Epithelial cell of esophagus (primary cell): ENCODE data around the gene ARF1.

ENCODE experiments used
- DNase-seq: peaks from one replicate; pipeline ENCODE4 v3.0.0; 2010; ENCODE audit warnings: low read depth
- H3K4me3 ChIP-seq: 2 replicates; pipeline ENCODE4 v1.5.1; 2011; ENCODE audit warnings: mild to moderate bottlenecking, low read length, control low read depth
- TF ChIP-seq, protein P1 (sequence below): IDR thresholded peaks from 2 replicates; pipeline ENCODE4 v1.5.1; 2011; ENCODE audit warnings: low read depth, mild to moderate bottlenecking, low read length, control low read depth, inconsistent platforms; ENCODE audit not compliant: insufficient read depth; ENCODE audit errors: missing control alignments

Gene ARF1

DNA sequence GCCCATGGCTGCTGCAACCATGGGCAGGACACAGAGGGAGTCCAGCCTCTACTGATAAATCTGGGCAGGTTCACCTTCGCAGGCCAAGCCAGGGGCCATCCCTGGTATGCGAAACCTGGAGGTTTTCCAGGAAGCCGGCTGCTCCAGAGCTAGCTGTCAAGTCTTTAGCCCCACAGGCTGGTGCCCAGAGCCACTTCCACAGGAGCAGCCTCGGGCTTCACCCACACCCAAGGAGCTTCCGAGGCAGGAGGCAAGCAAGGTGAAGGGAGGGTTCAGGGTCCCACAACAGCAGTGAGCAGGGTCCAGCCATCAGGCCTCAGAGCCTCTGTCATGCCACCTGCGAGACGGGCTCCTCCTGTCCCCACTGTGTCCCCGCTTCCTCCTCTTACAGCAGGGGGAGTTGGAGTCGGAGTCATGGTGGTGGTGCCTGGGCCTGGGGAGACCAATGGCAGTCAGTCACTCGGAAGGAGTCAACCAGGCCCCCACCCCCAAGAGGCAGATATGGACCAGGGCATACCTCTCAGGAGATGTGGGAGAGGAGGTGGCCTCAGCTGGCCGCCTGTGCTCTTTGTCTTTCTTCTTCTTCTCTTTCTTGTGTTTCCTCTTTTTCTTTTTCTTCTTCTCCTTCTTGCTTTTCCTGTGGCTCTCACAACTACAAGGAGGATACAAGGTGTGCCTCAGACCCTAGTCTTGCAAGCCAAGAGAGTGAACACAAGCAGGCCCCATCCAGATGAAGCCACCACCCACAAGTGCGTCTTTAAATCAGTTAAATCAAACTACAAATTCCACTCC lies 18.5 kb downstream of the ARF1 start:
- DNase-seq: no peak
- TF ChIP-seq, protein P1, sequence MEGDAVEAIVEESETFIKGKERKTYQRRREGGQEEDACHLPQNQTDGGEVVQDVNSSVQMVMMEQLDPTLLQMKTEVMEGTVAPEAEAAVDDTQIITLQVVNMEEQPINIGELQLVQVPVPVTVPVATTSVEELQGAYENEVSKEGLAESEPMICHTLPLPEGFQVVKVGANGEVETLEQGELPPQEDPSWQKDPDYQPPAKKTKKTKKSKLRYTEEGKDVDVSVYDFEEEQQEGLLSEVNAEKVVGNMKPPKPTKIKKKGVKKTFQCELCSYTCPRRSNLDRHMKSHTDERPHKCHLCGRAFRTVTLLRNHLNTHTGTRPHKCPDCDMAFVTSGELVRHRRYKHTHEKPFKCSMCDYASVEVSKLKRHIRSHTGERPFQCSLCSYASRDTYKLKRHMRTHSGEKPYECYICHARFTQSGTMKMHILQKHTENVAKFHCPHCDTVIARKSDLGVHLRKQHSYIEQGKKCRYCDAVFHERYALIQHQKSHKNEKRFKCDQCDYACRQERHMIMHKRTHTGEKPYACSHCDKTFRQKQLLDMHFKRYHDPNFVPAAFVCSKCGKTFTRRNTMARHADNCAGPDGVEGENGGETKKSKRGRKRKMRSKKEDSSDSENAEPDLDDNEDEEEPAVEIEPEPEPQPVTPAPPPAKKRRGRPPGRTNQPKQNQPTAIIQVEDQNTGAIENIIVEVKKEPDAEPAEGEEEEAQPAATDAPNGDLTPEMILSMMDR: no peak
- H3K4me3 ChIP-seq: no peak overlapping the region

DNA sequence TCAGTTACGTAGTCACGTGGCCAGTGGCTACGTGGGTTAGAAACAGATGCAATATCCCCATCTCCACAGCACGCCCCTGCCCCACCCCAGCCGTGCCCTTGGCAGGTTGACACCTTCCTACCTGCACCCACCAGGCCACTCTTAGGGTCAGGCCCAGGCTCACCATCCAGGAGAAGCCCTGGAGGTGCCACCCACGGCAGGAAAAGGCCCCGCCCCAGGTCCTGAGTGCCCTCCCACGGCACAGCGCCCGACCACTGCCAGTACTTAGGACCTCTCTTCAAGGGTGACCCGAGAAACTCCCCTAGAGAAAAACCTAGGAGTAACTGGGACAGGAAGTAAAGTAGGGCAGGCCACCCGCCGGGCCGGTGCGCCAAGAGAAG lies 19.1 kb downstream of the ARF1 start:
- TF ChIP-seq, protein P1: no peak
- H3K4me3 ChIP-seq: peak overlapping the region; percentile 76
- no peak for DNase-seq

DNA sequence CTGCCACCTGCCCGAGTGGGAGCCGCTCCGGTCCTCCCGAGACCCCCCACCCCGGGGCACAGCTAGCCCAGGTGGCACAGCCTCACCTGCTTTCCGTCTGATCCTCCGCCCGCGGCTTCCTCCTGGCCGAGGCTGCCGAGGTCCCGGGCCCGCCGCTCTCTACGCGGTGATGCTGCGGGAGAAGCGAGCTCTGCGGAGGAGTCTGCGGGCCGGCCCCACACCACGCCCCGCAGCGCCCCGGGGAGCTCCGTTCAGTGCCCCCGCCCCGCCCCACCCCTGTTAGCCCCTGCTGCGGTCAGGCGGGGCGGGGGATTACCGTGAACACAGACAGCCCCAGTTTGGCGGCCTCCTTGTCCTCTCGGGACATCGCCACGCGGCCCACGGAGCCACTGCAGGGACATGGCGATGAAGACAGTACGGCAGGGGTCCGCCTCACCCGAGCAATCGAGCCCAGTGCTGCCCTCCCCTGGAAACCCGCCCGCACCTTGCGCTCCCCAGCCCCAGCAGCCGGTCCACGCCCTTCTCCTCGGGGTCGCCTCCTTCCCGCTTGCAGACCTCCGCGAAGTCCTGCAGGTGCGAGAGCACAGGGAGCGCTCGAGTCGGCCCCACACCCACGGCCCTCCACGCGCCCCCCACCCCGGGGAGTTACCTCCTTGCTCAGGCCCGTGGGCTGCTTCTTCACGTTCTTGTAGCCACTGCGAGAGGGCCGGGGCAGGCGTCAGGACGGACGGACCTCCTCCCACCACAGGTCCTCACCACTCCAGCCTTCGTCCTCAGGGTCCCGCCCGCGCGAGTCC lies 19.7 kb downstream of the ARF1 start:
- TF ChIP-seq, protein P1: peak; percentile 26
- H3K4me3 ChIP-seq: peak overlapping the region; percentile 76
- DNase-seq: peak; percentile 57

DNA sequence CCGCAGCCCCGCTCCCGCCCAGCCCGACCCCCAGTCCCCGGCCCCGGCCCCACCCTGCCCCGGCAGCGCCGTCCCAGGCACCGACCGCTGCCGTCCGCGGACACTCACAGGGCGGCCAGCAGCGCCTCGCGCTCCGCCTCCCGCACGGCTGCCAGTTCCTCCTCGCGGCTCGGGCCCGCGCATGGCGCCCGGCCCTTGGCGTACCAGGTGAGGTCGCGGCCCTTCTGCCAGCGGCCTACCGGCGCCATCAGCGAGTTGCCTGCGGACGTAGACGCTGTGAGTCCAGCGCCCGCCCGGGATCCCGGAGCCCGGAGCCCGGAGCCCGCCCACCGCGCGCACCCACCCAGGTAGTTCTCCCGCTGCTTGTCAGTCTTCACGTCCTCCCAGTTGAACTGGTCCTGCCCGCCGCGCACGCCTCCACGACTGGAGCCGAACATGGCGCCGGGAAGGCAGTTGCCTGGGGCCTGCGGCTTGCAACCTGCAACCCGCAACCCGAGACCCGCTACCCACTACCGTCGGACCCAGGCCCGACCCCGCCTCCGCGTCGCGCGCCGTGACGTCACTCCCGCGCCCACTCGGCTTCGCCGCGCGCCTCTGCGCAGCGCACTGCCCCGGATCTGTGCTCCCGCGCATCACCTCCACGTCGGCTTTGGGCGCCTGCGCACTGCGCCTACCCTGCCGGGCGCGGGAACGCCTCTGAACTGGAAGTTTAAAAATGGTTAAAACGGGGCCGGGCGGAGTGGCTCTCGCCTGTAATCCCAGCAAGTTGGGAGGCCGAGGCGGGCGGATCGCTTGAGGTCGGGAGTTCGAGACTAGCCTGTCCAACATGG lies 20.5 kb downstream of the ARF1 start, which contains the start of gene C1orf35:
C1orf35 (minus strand) TSS at position 535 of the 830 bp plus-strand sequence; CDS start at position 437, 98 bp downstream.
- peak within 1 kb of the TSS; percentile 76 for H3K4me3 ChIP-seq
- TF ChIP-seq, protein P1: no peak

DNA sequence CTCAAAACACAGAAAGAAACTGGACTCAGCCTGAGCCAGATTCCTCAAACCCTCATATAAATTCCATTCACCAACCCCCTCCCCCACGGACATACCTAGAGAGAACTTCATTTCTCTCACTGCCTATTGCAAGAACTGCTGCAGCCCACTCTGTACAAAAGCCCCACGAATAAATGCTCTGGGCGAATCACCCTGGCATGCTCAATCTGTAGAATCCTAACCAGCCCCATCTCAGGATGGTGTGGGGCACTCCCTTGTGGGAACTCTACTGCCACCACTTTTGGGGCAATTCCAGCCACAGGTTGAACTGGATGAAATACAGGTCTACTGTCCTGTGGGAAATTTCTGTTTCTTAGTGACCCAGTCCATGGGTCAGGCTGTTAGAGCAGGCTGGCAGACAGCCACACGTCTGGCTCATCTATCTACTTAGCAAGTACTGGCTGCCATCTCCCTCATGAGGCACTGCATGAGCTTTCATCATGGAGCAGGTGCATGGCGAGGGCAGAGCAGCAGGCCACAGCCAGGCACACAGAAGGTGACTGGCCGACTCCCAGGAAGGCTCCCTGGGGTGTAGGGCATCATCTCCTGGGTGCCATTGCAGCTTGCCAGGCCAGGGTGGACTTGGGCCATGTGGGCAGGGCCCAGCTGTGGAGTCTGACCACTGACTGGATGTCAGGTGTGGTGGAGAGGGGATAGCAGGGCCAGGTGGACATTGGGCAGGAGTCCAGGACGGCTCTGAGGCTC lies 22.2 kb downstream of the ARF1 start:
- TF ChIP-seq, protein P1: no peak
- DNase-seq: no peak
- no peak overlapping the region for H3K4me3 ChIP-seq

More for the DNA sequence above, 20.5 kb downstream of the ARF1 start, which contains the start of gene C1orf35:
- peak; percentile 93 for DNase-seq

DNA sequence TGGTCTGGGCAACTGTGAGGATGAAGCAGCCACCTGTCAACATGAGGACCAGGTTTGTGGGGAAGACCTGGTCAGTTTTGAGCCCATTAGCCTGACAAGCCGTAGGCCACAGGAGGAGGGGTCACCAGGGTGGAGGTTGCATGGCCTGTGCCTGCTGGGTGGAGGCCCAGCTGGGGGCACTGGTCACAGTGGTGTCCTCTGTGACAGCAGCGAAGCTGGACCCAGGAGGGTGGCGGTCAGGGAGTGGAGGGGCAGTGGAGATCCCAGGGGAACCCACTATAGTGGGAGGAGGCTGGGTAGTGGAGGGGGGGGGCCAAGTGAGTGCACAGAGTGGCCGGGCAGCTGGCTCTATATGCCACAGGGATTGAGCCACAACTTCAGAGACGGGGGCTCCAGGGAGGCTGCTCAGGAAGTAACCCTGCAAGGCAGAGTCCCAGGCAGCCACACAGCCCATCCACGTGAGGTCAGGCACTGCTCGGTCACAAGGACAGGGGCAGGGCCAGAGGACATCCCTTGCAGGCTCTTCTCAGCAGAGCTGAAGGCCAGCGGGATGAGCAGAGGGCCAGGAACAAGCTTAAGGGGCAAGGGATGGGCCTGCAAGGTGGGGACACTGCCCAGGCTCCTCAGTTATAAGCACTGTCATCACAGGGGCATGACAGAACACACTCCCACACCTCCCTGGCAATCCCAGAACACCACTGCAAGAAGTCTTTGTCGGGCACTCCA lies 22.9 kb downstream of the ARF1 start:
- no peak overlapping the region for H3K4me3 ChIP-seq
- DNase-seq: no peak
- TF ChIP-seq, protein P1: no peak
